SU-DHL-6 (cell line): ENCODE measurements around the gene NTRK3.

Source experiments
- EZH2phosphoT487 ChIP-seq: fragments of 200-600 bp; sonication (generic), shearing (Covaris generic); conservative IDR thresholded peaks from 2 replicates; pipeline ENCODE4 v1.6.1; 2018; ENCODE audit warnings: mild to moderate bottlenecking, antibody characterized with exemption, low read length, moderate library complexity, mixed read lengths
- TF ChIP-seq, protein P1 (sequence below): fragments of 200-600 bp; sonication (generic); IDR thresholded peaks from one replicate; pipeline ENCODE4 v1.5.1; 2017; ENCODE audit warnings: antibody characterized with exemption, mild to moderate bottlenecking, low read length, moderate library complexity; ENCODE audit not compliant: insufficient read depth, poor library complexity, severe bottlenecking

DNA sequence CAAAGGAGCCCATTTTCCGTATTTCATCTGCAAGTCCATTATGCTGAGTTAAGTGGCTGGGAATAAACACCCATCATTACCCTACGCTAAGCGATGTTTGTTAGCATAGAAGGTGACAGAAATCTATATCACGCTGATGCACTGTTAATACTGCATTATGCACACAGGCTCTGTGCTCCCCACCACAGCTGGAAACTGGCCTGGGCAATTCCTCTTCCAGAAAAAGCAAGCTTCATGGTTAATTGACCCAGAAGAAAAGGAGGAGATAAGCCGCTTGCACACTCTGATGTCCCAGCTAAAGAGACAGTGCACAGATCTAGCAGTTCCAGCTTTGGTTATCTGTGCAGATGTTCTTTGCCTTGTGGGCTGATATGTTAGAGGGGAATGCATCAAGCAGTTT, 232.6 kb downstream of the NTRK3 start:
- TF ChIP-seq, protein P1, sequence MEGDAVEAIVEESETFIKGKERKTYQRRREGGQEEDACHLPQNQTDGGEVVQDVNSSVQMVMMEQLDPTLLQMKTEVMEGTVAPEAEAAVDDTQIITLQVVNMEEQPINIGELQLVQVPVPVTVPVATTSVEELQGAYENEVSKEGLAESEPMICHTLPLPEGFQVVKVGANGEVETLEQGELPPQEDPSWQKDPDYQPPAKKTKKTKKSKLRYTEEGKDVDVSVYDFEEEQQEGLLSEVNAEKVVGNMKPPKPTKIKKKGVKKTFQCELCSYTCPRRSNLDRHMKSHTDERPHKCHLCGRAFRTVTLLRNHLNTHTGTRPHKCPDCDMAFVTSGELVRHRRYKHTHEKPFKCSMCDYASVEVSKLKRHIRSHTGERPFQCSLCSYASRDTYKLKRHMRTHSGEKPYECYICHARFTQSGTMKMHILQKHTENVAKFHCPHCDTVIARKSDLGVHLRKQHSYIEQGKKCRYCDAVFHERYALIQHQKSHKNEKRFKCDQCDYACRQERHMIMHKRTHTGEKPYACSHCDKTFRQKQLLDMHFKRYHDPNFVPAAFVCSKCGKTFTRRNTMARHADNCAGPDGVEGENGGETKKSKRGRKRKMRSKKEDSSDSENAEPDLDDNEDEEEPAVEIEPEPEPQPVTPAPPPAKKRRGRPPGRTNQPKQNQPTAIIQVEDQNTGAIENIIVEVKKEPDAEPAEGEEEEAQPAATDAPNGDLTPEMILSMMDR: no peak
- no peak for TF ChIP-seq EZH2phosphoT487
